HepG2 (cell line): ENCODE data around the gene RNASE8. TPM values are rescaled to one million over a fixed set of nuclear protein-coding genes. Genes with fewer than 3 reads are reported as not detected.

ENCODE experiments used
- ASH2L ChIP-seq: fragments of 300-600, 200-600 bp; sonication (generic); IDR thresholded peaks from 2 replicates; pipeline ENCODE4 v1.7.0; 2017; ENCODE audit warnings: low read depth, mild to moderate bottlenecking, moderate library complexity, mixed read lengths, low read length; ENCODE audit not compliant: insufficient read length
- ATF3 ChIP-seq: sonication (generic); formaldehyde crosslinking; IDR thresholded peaks from 2 replicates; pipeline ENCODE4 v1.4.0; 2020; ENCODE audit warnings: missing genetic modification reagents
- CCAR2 ChIP-seq: fragments of 200-400 bp; formaldehyde crosslinking; optimal IDR thresholded peaks from 2 replicates; pipeline ENCODE3; 2018; ENCODE audit warnings: low read depth, mild to moderate bottlenecking, low read length, moderate library complexity
- ELF4 ChIP-seq: sonication (generic); formaldehyde crosslinking; IDR thresholded peaks from 2 replicates; pipeline ENCODE4 v1.5.0; 2020; ENCODE audit warnings: missing genetic modification reagents, mild to moderate bottlenecking, moderate library complexity, borderline replicate concordance
- EP300 ChIP-seq, 3 experiments: sonication (generic) in 1 of 3; formaldehyde crosslinking in 1 of 3; IDR thresholded peaks; 2 replicates each; pipeline versions ENCODE4 v1.5.1 to v1.6.1; 2011 to 2020; ENCODE audit warnings: low read depth in 2 of 3, low read length in 2 of 3, borderline replicate concordance in 1 of 3, improper control_type of control experiment in 1 of 3, mild to moderate bottlenecking in 1 of 3, missing genetic modification reagents in 1 of 3, moderate library complexity in 1 of 3
- FIP1L1 ChIP-seq: fragments of 200-400 bp; formaldehyde crosslinking; IDR thresholded peaks from 2 replicates; pipeline ENCODE4 v1.6.1; 2018; ENCODE audit warnings: low read depth, mild to moderate bottlenecking, low read length, moderate library complexity, borderline replicate concordance; ENCODE audit not compliant: insufficient read depth
- FOXA3 ChIP-seq: IDR thresholded peaks from 2 replicates; pipeline ENCODE4 v1.6.1; 2016; ENCODE audit warnings: missing genetic modification reagents, missing compliant biosample characterization
- HBP1 ChIP-seq: IDR thresholded peaks from 2 replicates; pipeline ENCODE4 v1.6.1; 2016; ENCODE audit warnings: low read depth, control low read depth
- HCFC1 ChIP-seq: fragments of 150-350 bp; IDR thresholded peaks from 2 replicates; pipeline ENCODE4 v1.6.1; 2014; ENCODE audit warnings: low read depth, low read length
- HDAC6 ChIP-seq: fragments of 200-600 bp; sonication (generic); IDR thresholded peaks from 2 replicates; pipeline ENCODE4 v1.7.0; 2017; ENCODE audit warnings: mild to moderate bottlenecking, antibody characterized with exemption, low read length, low read depth
- HOXA5 ChIP-seq: sonication (generic); formaldehyde crosslinking; IDR thresholded peaks from 2 replicates; pipeline ENCODE4 v1.4.0; 2020; ENCODE audit warnings: missing genetic modification reagents
- KLF12 ChIP-seq: sonication (generic); formaldehyde crosslinking; IDR thresholded peaks from 2 replicates; pipeline ENCODE4 v1.4.0; 2020; ENCODE audit warnings: missing genetic modification reagents, borderline replicate concordance
- MEIS1 ChIP-seq: sonication (generic); formaldehyde crosslinking; IDR thresholded peaks from 2 replicates; pipeline ENCODE4 v1.9.0; 2021; ENCODE audit warnings: mild to moderate bottlenecking, missing genetic modification reagents, moderate library complexity, borderline replicate concordance
- NCOA2 ChIP-seq: sonication (generic); formaldehyde crosslinking; IDR thresholded peaks from 2 replicates; pipeline ENCODE4 v1.8.0; 2022; ENCODE audit warnings: inconsistent platforms
- NFKB2 ChIP-seq: sonication (generic); formaldehyde crosslinking; IDR thresholded peaks from 2 replicates; pipeline ENCODE4 v1.4.0; 2020; ENCODE audit warnings: missing genetic modification reagents, borderline replicate concordance
- NR2F6 ChIP-seq, 2 experiments: IDR thresholded peaks; 2 replicates each; pipeline ENCODE4 v1.6.1; 2016; ENCODE audit warnings: antibody characterized with exemption in 1 of 2, mild to moderate bottlenecking in 1 of 2
- PLRG1 ChIP-seq: fragments of 450-650 bp; conservative IDR thresholded peaks from 2 replicates; pipeline ENCODE4 v1.6.1; 2016
- PPARG ChIP-seq: conservative IDR thresholded peaks from 2 replicates; pipeline ENCODE4 v1.6.1; 2016; ENCODE audit warnings: missing biosample characterization, missing genetic modification reagents
- RFX5 ChIP-seq: IDR thresholded peaks from 2 replicates; pipeline ENCODE4 v1.6.1; 2011; ENCODE audit warnings: low read depth, low read length, improper control_type of control experiment
- SUZ12 ChIP-seq: fragments of 150-350 bp; IDR thresholded peaks from 2 replicates; pipeline ENCODE4 v1.6.1; 2014; ENCODE audit warnings: low read depth, low read length
- ZKSCAN8 ChIP-seq: IDR thresholded peaks from 2 replicates; pipeline ENCODE4 v1.6.1; 2016; ENCODE audit warnings: borderline replicate concordance, missing genetic modification reagents, missing compliant biosample characterization
- ZNF253 ChIP-seq: sonication (generic); formaldehyde crosslinking; IDR thresholded peaks from 2 replicates; pipeline ENCODE4 v1.8.0; 2022; ENCODE audit warnings: mild to moderate bottlenecking, missing genetic modification reagents, borderline replicate concordance
- ZNF367 ChIP-seq: sonication (generic); formaldehyde crosslinking; IDR thresholded peaks from 2 replicates; pipeline ENCODE4 v1.4.0; 2020; ENCODE audit warnings: missing genetic modification reagents, borderline replicate concordance
- ZNF792 ChIP-seq: IDR thresholded peaks from 2 replicates; pipeline ENCODE4 v1.6.1; 2016
- ZSCAN22 ChIP-seq: sonication (generic); formaldehyde crosslinking; IDR thresholded peaks from 2 replicates; pipeline ENCODE4 v1.4.0; 2020; ENCODE audit warnings: mild to moderate bottlenecking, missing genetic modification reagents
- polyA plus RNA-seq, 8 experiments: library from polyadenylated mRNA; depleted of rRNA in 3 of 8; stranded (reverse) in 7 of 8; unstranded in 1 of 8; fragments of >200 nt; fragmentation: Illumina TruSeq in 4 of 8; extraction: Trizol in 4 of 8; gene quantifications; 2 replicates each; pipeline versions ENCODE4 v1.2.1 to v1.2.3, GENCODE V29; 2011 to 2016; ENCODE audit warnings: low read depth in 4 of 8, missing spikeins in 1 of 8, mixed read lengths in 1 of 8; ENCODE audit not compliant: insufficient read depth in 1 of 8
- total RNA-seq, 5 experiments: library from RNA; depleted of rRNA; stranded (reverse); fragments of >200 nt; fragmentation: Illumina TruSeq; extraction: Trizol; gene quantifications; 2 replicates each; pipeline ENCODE4 v1.2.3, GENCODE V29; 2016; ENCODE audit warnings: low read depth in 1 of 5
- TF ChIP-seq, protein P1 (sequence below): sonication (generic); formaldehyde crosslinking; IDR thresholded peaks from 2 replicates; pipeline ENCODE4 v1.4.0; 2020; ENCODE audit warnings: missing genetic modification reagents, borderline replicate concordance

Gene RNASE8
- total and polyA plus RNA-seq, 2 of the 13 experiments (the other 11 are each of a cell fraction or from before 2014, with no cell fraction given), result not detected

DNA sequence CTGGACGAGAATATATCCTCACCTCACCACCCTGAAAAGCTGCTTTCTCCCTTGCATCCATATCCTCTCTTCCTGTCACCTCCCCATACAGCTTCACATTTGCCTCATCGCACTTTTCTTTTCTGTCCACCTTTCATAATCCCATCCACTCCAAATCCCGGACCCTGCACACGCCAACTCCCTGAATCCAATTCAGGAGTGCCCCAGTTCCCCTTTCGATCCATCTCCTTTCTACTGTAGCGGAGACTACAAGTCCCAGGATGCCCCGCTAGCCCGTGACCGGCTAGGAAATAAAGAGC, 45.7 kb downstream of the RNASE8 start (continued):
- TF ChIP-seq HBP1 (CRISPR knock-in tag) (no peak), ASH2L (no peak), PPARG (CRISPR knock-in tag) (0 out of 2 replicates have a peak, but pooled peaks have one; percentile 10), EP300 (IDR thresholded peaks at IDR 0.05; ENCODE audit: low read depth in 2 of 2, low read length in 2 of 2) (0 out of 4 replicates have a peak, but pooled peaks of 1 of the 2 experiments have one; percentile 36), EP300 (CRISPR knock-in tag; IDR thresholded peaks at IDR 0.05; ENCODE audit: borderline replicate concordance) (no peak), NR2F6 (IDR thresholded peaks at IDR 0.05) (no peak), NR2F6 (CRISPR knock-in tag; IDR thresholded peaks at IDR 0.05) (0 out of 2 replicates have a peak, but pooled peaks have one; percentile 70), ZNF253 (CRISPR knock-in tag) (no peak), ZNF367 (CRISPR knock-in tag) (no peak), NFKB2 (CRISPR knock-in tag) (no peak), CCAR2 (no peak), RFX5 (no peak), ZKSCAN8 (CRISPR knock-in tag) (no peak), PLRG1 (no peak), HCFC1 (peak; percentile 94), SUZ12 (peak; percentile 85), NCOA2 (CRISPR knock-in tag) (no peak), MEIS1 (CRISPR knock-in tag) (no peak), HDAC6 (no peak), FOXA3 (no peak), KLF12 (CRISPR knock-in tag) (no peak), HOXA5 (CRISPR knock-in tag) (no peak), ATF3 (CRISPR knock-in tag) (no peak), ZNF792 (CRISPR knock-in tag) (no peak), ZSCAN22 (CRISPR knock-in tag) (no peak), FIP1L1 (no peak), ELF4 (no peak)
- TF ChIP-seq, protein P1, sequence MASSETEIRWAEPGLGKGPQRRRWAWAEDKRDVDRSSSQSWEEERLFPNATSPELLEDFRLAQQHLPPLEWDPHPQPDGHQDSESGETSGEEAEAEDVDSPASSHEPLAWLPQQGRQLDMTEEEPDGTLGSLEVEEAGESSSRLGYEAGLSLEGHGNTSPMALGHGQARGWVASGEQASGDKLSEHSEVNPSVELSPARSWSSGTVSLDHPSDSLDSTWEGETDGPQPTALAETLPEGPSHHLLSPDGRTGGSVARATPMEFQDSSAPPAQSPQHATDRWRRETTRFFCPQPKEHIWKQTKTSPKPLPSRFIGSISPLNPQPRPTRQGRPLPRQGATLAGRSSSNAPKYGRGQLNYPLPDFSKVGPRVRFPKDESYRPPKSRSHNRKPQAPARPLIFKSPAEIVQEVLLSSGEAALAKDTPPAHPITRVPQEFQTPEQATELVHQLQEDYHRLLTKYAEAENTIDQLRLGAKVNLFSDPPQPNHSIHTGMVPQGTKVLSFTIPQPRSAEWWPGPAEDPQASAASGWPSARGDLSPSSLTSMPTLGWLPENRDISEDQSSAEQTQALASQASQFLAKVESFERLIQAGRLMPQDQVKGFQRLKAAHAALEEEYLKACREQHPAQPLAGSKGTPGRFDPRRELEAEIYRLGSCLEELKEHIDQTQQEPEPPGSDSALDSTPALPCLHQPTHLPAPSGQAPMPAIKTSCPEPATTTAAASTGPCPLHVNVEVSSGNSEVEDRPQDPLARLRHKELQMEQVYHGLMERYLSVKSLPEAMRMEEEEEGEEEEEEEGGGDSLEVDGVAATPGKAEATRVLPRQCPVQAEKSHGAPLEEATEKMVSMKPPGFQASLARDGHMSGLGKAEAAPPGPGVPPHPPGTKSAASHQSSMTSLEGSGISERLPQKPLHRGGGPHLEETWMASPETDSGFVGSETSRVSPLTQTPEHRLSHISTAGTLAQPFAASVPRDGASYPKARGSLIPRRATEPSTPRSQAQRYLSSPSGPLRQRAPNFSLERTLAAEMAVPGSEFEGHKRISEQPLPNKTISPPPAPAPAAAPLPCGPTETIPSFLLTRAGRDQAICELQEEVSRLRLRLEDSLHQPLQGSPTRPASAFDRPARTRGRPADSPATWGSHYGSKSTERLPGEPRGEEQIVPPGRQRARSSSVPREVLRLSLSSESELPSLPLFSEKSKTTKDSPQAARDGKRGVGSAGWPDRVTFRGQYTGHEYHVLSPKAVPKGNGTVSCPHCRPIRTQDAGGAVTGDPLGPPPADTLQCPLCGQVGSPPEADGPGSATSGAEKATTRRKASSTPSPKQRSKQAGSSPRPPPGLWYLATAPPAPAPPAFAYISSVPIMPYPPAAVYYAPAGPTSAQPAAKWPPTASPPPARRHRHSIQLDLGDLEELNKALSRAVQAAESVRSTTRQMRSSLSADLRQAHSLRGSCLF (CRISPR knock-in tag), result no peak
- TF ChIP-seq, all 625 proteins: peak for 23
